GM13976 (cell line): ENCODE data around the gene CELF5.

Experiments used
- DNase-seq: peaks from one replicate; pipeline ENCODE4 v3.0.0; 2012; ENCODE audit warnings: low spot score
- CTCF ChIP-seq: IDR thresholded peaks from 2 replicates; pipeline ENCODE4 v1.5.1; 2012; ENCODE audit warnings: borderline replicate concordance, mild to moderate bottlenecking; ENCODE audit not compliant: insufficient read depth; ENCODE audit errors: extremely low read depth, missing control alignments, control extremely low read depth
- in situ Hi-C: fragments of 300-500 bp; cut with MboI; formaldehyde crosslinking; loops from one replicate; pipeline ENCODE4 v1.12.0; 2022; ENCODE audit warnings: low sequenced_read_pairs, mixed read lengths, inconsistent platforms; ENCODE audit not compliant: unreplicated experiment

CELF5 gene

DNA sequence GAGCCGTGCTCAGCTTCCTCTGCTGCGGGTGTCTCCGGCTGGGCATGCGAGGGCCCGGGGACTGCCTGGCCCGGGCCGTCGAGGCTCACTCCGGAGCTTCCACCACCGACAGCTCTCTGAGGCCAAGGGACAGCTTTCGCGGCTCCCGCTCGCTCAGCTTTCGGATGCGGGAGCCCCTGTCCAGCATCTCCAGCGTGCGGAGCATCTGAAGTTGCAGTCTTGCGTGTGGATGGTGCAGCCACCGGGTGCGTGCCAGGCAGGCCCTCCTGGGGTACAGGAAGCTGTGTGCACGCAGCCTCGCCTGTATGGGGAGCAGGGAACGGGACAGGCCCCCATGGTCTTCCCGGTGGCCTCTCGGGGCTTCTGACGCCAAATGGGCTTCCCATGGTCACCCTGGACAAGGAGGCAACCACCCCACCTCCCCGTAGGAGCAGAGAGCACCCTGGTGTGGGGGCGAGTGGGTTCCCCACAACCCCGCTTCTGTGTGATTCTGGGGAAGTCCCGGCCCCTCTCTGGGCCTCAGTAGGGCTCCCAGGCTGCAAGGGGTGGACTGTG lies 44.6 kb upstream of the CELF5 start:
- TF ChIP-seq CTCF: no peak
- peak; percentile 63 for DNase-seq
- in situ Hi-C loops: no loop called here

GRCh38 chr19:3183721-3184641 lies 40.5 kb upstream of the CELF5 start:
- no peak for TF ChIP-seq CTCF
- DNase-seq: no peak
- in situ Hi-C loops: no loop called here

DNA sequence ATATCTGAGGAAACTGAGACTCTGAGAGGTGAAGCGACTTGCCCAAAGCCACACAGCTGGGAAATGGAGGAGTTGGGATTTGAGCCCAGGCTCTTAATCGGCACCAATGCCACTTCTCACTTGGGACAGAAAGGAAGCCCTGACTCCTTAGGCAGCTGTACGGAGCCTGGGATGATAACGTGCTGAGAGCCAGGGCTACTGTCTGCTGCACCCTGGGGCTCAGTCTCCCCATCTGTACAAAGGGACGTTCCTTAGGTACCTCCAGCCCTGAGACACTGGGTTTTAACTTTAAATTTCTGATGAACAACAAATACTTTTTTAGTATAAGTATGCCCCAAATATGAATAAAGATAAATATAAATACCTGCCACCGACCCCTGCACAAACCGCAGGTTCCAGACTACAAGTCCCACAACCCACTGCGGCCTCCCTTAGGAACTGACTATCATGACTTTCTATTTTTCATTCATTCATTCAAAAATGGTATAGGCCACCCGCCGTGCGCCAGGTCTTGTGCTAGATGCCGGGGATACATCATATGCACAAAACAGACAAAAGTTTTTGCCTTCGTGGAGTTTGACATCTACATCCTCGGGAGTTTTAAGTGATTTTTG lies 39.5 kb upstream of the CELF5 start:
- in situ Hi-C loops: no loop called here
- DNase-seq: no peak

GRCh38 chr19:3185461-3186159 lies 38.9 kb upstream of the CELF5 start, which contains the start of gene NCLN:
TSS of gene NCLN (plus strand) at chr19:3185930. CDS start at chr19:3186031, 101 bp downstream.
- DNase-seq: peak; percentile 92
- no peak for TF ChIP-seq CTCF
- in situ Hi-C loops: no loop called here

More for the DNA sequence above, 39.5 kb upstream of the CELF5 start:
- TF ChIP-seq CTCF: no peak

GRCh38 chr19:3186160-3186688 lies 38.2 kb upstream of the CELF5 start:
- DNase-seq: no peak
- in situ Hi-C loops: no loop called here
- no peak for TF ChIP-seq CTCF

- in situ Hi-C loops: no loop called here
- no peak for TF ChIP-seq CTCF
- DNase-seq: no peak
Measured at GRCh38 chr19:3186891-3187661, 37.4 kb upstream of the CELF5 start.
